ENCODE data around the gene TMEM164.

GRCh38 chrX:110222497-110223257 lies 219.8 kb downstream of the TMEM164 start:
- TF ChIP-seq POLR2A (IDR thresholded peaks at IDR 0.05) (no peak), CTCF (IDR thresholded peaks at IDR 0.05) (no peak)

Measured in right lobe of liver (tissue), 4 donors.